GM19351 (cell line): Measurements from ENCODE around the gene MCM3.
A peak's percentile ranks its signal among the peaks of the same experiment; 100 is the strongest.

Experiments
- ATAC-seq: cut with Tn5 transposase; IDR thresholded peaks from one replicate; pipeline ENCODE4 v1.9.1; 2021; ENCODE audit warnings: mild to moderate bottlenecking, moderate library complexity; ENCODE audit not compliant: unreplicated experiment

The MCM3 gene

DNA sequence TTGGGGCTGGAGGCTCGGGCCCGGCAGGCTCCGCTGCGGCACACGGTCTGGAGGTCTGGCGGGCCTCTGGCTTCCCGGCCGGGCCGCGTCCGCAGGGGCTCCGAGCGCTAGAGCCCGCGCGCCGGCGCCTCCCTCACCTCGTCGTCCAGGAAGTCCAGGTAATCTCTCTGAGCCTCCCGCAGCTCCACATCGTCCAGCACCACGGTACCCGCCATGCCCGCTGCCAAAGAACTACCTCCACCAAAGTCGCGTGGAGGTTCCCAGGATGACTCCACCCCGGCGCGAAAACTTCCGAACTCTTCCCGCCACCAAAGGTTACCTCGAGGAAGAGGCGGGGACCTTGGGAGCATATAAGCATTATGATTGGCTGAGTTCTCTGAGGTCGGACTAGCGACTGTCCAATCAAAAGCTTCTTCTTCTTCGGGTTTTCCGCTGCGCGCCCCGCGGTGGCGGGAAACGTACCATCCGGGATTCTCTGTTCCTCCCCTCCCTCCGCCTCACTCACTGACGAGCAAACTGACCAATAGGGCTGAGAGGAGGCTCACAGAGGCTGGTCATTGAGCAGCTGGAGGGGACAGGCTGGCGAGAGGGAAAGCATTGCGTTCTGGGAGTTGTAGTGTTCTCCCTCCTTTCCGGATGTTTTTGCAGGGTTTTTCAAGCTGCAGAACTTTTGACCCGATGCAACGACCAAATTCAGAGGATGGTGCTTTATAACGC lies at the start of gene MCM3:
Gene MCM3 (minus strand): TSS at position 283 of the 717 bp plus-strand sequence. CDS start 68 bp downstream, at position 215.
- ATAC-seq: peak; percentile 94

GRCh38 chr6:52333840-52334200 lies 49.3 kb upstream of the MCM3 start:
- ATAC-seq: no peak

GRCh38 chr6:52331793-52332457 lies 47.4 kb upstream of the MCM3 start:
- ATAC-seq: no peak

DNA sequence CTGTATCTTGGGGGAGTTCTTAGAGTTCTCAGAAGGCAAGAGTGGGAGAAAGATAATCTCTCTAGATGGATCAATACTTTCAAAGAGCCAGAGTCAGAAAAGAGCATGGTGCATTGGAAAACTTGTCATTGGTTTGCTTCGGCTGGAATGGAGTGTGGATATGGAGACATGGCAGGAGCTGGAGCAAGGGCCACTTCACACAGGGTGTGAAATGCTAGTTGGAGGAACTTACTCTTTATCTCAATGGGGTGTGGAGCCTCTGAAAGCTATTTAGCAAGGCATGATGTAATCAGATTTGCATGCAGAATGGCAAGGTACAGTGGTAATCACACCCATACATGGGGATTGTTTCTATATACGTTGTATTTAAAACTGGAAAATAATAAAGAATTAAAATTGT lies 45.9 kb upstream of the MCM3 start:
- ATAC-seq: peak; percentile 63

DNA sequence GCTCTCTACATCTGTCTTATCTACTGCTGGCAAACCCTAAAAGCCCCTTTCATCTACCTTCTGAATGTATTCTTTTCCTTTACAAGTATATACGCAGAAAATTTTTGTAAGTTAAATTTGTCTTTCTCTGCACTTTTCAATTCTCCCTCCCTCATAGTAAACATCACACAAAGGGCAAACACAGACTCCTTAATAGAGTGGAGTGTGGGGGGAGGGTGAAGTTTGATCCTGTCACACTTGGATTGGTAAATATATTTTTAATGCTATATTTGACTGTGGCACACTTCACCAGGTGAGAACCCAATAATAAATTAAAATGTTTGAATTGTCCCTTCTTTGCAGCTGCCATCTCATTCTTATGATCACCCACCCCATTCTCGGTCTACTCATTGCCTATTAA lies 44.2 kb upstream of the MCM3 start:
- no peak for ATAC-seq

DNA sequence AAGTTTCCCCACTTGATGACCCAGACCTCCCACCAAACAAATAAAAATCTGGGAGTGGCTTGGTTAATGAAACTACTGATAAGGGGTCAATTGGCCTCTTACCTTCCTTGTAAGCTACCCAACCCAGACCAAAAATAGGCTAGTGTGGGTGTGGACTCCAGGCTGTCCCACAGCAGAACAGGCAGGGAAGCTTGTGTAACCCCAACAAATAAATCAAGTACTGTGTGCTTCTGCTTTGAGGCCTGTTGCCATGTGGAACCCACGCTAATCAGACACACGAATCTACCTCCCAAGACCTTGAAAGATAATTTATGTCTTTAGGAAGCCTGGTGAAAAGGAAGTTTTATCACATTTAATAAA lies 43.7 kb upstream of the MCM3 start:
- ATAC-seq: no peak

GRCh38 chr6:52326540-52327364 lies 42.2 kb upstream of the MCM3 start:
- no peak for ATAC-seq

DNA sequence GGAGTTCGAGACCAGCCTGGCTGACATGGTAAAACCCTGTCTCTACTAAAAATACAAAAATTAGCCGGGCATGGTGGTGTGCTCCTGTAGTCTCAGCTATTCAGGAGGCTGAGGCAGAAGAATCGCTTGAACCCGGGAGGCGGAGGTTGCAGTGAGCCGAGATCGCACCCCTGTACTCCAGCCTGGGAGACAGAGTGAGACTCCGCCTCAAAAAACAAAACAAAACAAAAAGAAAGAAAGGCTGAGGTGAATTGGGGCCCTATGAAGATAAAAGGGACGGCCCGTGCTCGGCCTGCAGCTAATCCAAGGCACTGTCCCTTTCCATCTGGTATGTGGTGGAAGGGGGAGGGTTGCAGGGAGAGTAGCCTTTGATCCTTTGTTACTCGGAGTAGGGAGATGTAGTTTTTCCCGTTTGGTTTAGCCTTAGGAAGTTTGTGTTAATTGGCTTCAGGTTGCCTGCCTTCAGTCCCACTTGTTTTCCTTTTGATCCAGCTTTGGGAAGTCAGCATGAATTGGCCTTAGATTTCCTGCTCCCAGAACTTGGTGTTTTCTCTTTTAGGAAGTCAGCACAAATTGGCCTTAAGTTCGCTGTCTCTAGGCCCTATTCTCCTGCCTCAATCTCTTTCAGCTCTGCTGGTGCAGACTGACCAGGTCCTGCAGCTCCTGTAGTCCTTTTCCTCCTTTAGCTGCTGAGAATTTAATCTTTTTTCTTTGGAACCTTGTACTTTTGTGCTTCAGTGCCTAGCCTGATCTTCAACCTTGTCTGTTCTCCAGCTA lies 41.3 kb upstream of the MCM3 start:
- ATAC-seq: no peak

DNA sequence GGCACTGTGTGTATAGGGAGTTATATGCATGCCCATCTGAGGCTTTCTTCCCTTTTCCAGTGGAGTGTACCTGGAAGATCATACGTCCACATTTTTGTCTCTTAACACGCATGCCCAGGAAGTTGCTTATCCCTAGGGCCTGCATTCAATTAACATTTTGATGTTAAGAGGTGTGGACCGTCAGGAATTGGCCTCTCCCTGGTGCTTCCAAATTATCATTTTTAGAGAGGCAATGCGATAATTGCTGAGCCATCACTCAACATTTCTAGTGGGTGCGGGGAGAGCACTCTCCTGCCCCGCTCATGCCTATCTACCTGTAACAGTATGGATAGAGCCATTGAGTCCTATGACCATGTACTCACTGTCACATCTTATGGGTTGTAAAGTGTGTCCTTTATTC lies 39.6 kb upstream of the MCM3 start:
- ATAC-seq: no peak

GRCh38 chr6:52317841-52318581 lies 33.5 kb upstream of the MCM3 start:
- peak; percentile 100 for ATAC-seq

DNA sequence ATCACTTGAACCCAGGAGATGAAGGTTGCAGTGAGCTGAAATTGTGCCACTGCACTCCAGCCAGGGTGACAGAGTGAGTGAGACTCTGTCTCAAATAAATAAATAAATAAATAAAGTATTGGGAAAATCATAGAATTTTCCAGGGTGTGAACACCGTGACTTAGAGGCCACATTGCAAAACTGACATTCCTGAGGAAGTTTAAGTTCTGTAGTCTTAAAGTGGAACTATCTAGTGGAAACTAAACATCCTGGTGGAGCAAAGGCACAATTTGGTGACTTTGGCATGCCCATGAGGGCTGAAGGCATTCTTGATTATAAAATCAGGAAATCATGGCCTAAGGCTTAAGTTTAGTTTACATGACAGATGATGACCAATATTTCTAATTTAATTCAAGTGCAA lies 32.7 kb upstream of the MCM3 start:
- ATAC-seq: no peak

- no peak for ATAC-seq
Observed at GRCh38 chr6:52314752-52315151, 30.2 kb upstream of the MCM3 start.

DNA sequence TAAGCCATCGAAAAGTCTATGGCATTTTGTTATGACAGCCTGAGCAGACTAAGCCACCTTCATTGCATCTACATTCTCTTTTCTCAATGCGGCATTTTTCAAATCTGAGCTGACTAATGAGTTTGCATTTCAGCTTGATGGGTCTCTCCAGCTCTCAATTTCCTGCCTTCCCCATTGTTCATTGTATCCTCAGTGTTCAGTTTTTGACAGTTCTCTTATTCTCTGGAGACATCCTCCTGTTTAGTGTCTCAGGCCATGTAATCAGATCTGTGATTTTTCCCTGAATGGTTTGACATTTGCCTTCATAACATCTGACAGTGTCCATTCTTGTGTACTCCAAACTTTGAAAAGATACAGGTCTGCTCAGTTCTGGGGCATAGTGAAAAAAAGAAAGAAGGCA lies 27.9 kb upstream of the MCM3 start:
- ATAC-seq: no peak

DNA sequence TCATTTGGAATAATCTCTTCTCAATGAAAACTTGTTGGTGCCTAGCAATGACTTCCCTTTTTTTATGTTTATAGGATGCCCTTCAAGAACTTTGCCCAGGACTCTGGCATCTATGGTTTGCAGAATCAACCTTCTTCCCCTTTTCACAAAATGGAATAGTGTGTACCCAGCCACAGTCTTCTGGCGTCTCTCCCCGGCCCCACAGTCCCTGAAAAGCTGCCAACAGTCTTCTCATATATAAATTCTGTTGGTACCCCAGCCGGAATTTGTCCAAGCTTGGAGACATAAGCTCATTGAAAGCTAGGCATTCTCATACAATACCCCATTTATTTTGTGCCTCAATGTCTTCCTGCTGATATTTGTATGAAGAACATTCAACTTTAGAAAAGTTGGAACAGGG lies 26.4 kb upstream of the MCM3 start:
- ATAC-seq: no peak

GRCh38 chr6:52307900-52308372 lies 23.4 kb upstream of the MCM3 start:
- no peak for ATAC-seq

GRCh38 chr6:52306972-52307870 lies 22.7 kb upstream of the MCM3 start:
- ATAC-seq: no peak

DNA sequence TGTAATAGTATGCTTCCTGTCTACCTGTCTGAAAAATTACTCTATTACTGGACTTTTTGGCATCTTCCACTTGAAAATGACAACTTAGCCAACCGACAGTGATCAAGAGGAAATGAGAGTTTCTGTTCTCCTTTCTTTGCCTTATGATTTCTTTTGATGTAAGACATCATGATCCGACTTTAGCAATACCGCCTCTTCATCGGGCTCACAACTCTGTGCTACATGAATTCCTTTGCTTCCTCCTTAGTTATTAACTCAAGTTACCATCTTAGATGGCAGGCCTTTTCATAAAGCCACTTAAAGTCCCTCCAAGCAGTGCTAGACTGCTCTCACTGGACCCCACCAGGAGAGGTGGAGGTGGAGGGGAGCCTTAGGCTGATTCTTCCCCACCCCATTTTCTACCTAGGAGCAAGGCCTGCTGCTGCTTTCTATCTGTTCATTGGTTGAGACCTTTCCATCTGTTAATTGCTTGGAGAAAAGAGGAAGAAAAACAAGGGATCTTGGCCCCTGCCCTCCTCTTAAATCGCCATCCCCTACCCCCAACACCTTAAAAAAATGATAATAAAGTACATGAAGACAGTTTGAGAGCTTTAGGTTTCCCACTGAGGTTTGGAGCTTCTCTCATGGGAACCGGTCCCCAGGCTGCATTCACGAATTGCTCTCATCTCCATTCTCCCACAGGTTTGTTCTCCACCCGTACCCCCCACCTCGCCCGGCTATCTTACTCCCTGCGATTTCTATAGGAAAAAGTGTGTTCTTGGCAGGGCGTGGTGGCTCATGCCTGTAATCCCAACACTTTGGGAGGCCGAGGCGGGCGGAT lies 21.6 kb upstream of the MCM3 start:
- ATAC-seq: peak; percentile 78

GRCh38 chr6:52305411-52305810 lies 20.9 kb upstream of the MCM3 start:
- ATAC-seq: peak; percentile 18
